ENCODE results near the gene RUNX3.

RUNX3 gene

GRCh38 chr1:24946861-24947658 is 17.0 kb upstream of the RUNX3 start:
- no peak for DNase-seq

DNA sequence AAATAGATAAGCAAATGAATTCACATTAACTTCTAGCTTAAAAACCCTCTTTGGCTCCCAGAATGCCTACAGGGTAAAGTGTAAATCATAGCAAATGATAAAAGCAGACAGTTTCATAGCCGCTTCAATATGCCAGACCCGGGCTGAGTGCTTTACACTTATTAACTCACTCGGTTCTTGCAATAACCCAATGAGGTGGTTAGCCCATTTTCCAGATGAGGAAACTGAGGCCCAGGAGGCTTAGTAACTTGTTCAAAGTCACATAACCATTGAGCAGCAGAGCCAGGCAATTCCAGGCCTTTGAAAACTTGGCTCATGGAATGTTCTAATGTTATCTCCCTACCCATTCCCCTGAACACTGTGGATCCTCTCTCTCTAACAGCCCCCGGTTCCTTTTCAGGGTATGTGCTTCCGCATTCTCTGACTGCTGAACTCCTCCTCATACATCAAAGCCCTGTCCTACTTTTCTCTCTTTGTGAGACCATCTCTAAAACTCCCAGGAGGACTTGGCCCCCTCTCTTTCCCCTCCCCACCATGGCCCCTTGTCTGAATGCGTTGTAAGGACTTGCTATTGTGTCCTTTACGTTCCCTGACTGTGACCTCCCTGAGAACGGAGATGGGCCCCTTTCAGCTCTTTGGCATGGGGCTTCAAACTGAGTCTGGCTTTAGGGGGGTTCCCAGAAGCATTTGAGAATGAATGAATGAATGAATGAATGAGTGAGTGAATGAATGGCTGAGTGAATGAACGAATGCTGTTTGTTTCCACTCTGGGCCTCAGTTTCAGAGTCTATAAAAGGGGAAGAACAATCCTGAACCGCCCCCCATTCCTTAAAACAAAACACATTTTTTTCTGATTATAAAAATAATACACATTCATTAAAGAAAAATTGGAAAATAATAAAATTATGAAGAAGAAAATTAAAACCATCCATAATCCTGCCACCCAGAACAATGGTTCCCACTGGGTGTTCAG is 15.6 kb upstream of the RUNX3 start:
- no peak for DNase-seq

DNA sequence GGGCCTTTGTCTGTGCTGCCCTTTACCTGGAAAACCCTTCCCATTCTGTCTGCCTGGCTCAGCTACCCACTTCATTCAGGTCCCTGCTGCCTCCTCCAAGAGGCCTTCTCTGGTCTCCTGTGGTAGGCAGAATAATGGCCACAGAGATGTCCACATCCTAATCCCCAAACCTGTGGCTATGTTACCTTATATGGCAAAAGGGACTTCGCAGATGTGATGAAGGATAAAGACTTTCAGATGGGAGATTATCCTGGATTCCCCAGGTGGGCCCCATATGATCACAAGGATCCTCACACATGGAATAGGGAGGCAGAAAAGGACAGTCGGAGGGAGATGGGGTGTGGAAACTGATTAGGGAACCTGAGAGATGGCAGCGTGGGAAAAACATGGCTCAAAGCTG is 14.2 kb upstream of the RUNX3 start:
- DNase-seq: no peak

DNA sequence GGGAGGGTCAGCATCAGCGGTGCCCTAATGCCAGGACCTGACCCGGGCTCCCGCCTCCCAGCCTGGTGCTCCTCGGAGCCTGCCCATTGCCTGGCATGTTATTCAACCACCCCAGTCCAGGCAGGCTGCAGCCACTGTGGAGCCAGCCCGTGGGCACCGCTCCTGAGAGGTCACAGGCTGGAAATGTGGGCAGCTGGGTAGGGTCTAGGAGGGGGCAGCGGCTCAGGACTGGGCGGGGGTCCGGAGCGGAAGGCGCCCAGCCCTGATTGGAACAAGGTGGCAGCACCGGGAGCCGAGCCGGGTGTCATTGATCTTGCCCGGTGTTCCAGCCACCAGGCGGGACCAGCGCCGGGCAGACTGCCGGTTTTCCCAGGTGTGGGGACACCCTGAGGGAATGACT is 12.7 kb upstream of the RUNX3 start:
- no peak for DNase-seq

- DNase-seq: no peak
Observed at GRCh38 chr1:24941564-24941963, 11.5 kb upstream of the RUNX3 start.

DNA sequence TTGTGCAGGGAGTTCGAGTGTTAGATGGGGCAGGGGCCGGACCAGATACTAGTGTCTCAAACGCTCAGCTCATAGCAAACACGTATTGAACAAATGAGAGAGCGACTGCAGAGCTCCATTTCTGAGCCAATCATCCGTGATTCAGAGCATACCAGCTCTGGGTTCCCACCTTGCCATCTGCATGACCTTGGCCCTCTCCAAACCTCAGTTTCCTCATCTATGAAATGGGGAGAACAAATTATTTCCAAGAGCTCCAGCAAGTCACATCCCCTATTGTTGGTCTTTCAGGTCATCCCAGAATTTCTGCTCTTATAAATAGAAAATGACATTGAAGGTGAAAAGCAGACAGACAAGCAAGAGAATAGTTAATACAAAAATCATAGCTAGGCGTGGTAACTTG is 10.2 kb upstream of the RUNX3 start:
- no peak for DNase-seq

DNA sequence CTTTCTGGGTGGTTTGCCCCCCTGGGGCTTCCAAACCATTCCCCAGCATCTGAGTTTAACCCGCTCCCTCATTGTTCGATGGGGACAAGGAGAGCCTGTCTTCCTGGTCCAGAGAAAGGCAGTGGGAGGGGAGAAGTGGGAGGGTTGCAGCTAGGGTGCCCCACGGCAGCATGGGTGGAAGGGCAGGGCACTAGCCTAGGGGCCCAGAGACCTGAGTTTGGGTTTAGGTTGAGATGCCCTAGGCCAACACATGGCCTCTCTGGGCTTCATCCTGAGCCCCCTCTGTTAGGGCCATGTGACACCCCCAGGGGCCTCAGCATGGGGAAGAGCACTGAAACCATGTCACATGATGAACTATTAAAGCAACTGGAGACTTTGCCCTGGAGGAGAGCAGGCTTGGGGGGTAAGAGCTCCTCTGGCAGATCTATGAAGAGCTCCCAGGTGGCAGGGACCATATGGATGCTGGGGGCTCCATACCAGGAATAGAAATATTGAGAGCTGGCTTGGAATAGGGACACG is 9.7 kb upstream of the RUNX3 start:
- DNase-seq: no peak

DNA sequence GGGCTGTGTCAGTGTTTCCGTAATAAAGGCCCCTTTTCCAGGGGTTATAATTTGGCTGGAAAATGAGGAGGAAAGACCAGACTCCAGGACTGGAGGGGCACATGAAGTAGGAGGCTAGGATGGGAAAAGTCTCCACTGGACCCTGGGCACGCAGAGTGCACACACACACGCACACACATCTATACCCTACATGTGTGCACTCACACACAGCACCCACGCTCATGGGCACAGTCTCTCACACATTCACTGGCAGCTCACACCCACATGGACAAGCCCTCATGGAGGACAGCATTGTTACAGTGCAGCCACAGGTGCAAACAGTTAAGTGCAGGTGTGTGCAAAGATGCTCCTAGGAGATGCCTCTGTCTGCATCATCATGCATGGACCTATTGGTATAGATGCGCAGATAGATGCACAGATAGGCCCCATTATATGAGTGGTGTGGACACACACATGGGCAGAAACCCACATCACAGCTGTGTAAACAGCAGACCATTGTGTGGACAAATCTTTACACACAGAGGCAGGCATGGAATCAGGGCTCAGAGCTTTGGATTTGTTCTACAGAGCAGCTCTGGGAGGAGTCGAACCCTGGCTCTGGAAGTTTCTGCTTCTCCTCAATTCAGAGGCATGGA is 9.1 kb upstream of the RUNX3 start:
- DNase-seq: no peak

- DNase-seq: no peak
Observed at GRCh38 chr1:24938276-24938675, 8.2 kb upstream of the RUNX3 start.

- no peak for DNase-seq
Observed at GRCh38 chr1:24936684-24937083, 6.6 kb upstream of the RUNX3 start.

DNA sequence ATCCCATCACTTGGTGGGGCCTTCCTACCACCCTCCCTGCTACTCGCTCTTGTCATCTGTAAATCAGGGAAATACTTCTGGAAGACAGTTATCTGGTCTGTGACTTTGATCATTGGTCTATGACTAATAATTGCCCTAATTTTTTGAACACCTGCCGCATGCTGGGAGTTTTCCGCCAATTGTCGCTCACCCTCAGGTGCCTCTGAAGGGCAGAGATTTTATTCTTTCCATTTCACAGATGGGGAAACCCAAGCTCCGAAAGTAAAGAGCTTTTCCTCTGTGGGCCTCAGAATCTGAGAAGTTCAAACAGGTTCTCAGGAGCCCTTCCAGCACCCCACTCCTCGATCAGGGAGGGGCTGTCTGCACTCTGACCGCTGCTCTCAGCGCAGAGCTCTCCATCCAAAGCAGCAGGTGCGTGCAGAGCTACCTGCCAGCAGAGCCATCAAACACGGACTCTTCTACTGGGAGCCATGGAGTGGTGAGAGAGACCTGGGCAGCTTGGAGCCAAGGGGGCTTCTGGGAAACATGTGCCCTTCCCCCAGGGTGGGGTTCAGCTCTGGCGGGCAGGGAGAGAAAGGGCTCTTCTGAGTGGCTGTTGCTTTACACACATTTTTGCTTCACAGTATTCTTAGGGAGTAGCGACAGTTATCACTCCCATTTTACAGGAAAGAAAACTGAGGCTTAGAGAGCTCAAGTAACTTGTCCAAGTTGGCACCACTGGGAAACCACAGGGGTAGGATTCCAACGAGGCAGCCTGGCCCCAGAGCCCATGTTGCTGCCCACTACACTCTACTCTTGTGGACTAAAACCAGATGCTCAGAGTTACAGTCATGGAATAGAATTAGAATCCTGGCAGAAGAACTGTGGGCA is 5.8 kb upstream of the RUNX3 start:
- DNase-seq: no peak

DNA sequence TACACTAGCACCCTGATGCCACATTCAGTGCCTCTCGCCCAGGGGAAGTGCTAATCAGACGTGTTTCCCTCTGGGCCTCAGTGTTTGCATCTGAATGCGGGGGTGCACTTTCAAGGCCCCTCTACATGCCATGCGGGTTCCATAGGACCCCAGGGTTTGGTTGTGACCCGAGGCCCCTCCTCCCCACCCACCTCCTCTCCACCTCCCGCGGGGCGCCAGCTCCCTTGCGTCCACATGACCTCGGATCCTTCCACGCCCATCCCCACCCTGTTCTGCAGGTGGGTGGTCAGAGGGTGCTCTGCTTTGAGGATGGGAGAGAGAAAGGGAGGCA is 5.1 kb upstream of the RUNX3 start:
- no peak for DNase-seq

- no peak for DNase-seq
Observed at GRCh38 chr1:24934310-24935195, 4.5 kb upstream of the RUNX3 start.

GRCh38 chr1:24933468-24933867 is 3.4 kb upstream of the RUNX3 start:
- no peak for DNase-seq

- no peak for DNase-seq
Observed at GRCh38 chr1:24932725-24933294, 2.7 kb upstream of the RUNX3 start.

DNA sequence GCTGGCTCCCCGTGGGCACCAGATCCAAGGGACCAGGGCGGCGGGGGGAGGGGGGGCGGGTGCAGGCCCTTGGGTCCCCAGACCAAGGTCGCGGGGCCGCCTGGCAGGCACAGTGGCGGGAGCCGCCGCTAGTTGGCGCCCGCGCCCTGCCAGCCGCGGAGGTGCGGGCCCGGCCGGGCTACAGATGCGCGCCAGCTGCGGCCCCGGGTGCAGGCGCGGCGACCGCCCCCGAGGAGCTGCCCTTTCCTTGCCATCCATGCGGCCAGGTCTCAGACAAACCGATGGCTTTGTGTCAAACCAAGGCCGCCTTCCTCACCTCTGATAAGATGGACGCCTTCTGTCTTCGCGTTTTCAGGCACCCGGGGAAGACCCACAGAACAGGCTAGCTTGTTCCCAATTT is 2.2 kb upstream of the RUNX3 start:
- peak; percentile 46 to 53 for DNase-seq

GRCh38 chr1:24931468-24932231 is 1.6 kb upstream of the RUNX3 start:
- no peak for DNase-seq

GRCh38 chr1:24931146-24931467 is 1.0 kb upstream of the RUNX3 start:
- no peak for DNase-seq

DNA sequence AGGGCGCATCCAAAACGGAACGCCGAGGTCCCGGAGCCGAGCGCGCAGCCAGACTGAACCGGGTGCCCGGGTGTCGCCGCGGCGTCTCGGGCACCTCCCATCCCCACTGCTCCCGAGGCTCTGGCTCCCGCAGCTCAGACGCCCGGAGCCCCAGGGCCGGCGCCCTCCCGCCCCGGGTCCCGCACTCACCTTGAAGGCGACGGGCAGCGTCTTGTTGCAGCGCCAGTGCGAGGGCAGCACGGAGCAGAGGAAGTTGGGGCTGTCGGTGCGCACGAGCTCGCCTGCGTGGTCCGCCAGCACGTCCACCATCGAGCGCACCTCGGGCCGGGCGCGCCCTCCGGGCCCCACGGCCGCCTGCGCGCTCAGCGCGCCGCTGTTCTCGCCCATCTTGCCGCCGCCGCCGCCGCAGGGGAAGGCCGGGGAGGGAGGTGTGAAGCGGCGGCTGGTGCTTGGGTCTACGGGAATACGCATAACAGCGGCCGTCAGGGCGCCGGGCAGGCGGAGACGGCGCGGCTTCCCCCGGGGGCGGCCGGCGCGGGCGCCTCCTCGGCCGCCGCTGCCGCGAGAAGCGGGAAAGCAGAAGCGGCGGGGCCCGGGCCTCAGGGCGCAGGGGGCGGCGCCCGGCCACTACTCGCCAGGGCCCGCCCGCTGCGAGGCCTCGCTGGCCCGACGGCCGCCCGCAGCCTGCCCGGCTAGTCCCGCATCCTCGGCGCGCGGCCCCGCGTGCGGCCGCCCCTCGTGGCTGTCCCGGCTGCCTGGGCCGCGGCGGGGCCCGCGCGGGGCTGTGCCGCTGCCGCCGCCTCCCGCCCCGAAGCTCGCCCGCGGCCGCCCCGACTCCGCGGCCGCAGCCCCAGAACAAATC is 447 bp downstream of the RUNX3 start:
- peak; percentile 40 to 73 for DNase-seq
